NOMO-1 treated with DMSO at 0.1 percent for 48 hours (cell line): ENCODE results near the gene FAF2.
A peak's percentile ranks its signal among the peaks of the same experiment; 100 is the strongest.
"Not testable (repeated sequence)": the region's sequence is repeated elsewhere in the genome, so short reads cannot be mapped to it uniquely, and the experiment has no call there.

Source experiments
- DNase-seq: peaks from one replicate; lab custom pipeline; 2025; ENCODE audit not compliant: unreplicated experiment; lab: John Stamatoyannopoulos, UW

Gene FAF2, protein sequence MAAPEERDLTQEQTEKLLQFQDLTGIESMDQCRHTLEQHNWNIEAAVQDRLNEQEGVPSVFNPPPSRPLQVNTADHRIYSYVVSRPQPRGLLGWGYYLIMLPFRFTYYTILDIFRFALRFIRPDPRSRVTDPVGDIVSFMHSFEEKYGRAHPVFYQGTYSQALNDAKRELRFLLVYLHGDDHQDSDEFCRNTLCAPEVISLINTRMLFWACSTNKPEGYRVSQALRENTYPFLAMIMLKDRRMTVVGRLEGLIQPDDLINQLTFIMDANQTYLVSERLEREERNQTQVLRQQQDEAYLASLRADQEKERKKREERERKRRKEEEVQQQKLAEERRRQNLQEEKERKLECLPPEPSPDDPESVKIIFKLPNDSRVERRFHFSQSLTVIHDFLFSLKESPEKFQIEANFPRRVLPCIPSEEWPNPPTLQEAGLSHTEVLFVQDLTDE

DNA sequence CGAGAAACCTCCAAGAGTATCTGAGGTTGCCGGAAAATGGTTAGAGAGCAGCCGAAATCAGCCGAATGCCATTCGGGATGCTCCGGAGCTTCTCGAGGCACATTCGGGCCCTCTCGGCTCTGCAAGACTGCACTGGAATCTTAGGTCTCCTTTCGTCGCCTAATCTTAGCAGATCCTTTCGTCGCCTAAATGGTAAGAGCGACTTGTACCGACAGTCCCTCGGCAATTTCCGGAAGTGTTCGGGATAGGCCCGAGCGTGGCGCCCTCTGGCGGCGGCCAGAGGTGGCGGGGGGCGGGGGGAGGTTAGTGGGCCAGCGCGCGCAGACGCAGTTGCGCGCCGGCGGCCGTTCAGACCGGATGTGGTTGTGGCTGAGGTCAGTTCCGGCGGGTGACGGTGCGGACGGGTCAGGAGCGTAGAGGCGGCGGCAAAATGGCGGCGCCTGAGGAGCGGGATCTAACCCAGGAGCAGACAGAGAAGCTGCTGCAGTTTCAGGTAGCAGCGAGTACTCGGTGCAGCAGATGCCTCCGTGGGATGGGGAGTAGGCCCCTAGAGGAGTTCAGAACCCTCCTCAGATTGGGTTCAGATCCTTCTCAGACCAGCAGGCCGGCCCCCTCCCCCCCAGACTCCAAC, at the start of gene FAF2:
Gene FAF2 (plus strand): TSS at position 408 of the 631 bp plus-strand sequence. CDS start 23 bp downstream, at position 431.
- peak; percentile 96 for DNase-seq

DNA sequence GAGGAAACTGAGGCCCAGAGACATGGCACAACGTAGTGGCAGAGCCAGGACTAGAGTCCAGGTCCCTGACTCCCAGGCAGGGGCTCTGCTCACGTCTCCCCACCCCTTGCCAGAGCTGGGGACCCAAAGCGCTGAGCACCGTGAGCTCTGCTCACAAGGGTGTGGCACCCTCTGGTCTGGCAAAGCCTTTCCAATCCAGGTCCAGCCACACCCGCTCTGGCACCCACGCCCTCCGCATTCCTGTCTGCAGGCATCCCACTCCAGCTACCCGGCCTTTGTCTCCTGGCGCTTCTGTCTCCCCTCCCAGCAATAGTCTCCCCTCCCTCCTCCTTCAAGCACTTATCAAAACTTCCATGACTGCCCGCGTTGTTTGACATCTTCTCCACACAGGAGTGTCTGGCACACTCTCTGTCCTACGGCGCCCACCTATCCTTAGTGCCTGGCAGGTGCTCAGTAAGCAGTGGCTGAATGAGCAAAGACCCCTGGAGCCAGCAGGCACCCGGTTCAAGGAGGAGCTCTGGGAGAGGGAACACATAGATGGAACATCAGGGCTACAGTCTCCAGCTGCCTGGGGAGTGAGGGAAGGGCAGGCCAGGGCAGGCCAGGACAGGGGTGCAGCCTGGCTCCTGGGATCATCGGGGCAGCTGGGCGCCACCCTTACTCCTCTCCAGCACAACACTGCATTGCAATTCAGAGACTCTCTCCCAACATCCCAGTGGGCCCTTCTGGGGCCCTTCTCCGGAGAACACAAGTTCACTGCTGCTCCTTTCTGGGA, 47.6 kb upstream of the FAF2 start:
- DNase-seq = no peak

DNA sequence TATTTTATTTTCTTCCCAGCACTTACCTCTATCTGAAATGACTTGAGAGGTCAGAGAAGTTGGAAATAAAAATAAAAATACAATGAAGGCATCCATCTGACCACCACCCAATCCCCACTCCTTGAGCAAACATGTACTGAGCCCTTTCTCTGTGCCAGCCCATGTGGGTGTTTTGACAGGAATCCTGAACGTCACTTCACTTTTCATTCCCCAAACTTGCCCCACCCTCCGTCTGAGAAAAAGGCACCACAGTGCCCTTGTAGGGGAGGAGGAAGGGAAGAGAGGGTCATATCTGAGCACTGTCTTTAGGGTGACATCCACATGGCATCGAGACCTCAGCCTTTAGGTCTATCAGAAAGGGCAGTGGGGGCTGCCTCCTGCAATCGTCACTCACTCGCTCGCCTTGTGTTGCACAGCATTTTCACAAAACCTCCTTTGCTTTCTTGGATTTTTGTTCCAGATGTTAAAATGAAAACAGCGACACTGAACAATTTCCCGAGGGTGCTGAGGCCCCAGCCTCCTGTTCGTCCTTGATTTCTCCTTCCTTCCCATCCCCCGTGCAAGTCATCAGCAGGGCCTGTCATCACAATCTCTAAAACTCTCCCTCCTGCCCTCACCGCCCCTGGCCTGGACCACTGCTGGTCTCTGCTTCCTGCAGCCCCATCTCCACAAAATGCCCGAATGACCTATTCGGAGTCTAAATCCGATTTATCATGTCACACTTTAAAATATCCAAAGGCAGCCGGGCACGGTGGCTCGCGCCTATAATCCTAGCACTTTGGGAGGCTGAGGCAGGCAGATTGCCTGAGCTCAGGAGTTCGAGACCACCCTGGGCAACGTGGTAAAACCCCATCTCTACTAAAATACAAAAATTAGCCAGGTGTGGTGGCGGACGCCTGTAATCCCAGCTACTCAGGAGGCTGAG, 46.6 kb upstream of the FAF2 start:
- DNase-seq = no peak

DNA sequence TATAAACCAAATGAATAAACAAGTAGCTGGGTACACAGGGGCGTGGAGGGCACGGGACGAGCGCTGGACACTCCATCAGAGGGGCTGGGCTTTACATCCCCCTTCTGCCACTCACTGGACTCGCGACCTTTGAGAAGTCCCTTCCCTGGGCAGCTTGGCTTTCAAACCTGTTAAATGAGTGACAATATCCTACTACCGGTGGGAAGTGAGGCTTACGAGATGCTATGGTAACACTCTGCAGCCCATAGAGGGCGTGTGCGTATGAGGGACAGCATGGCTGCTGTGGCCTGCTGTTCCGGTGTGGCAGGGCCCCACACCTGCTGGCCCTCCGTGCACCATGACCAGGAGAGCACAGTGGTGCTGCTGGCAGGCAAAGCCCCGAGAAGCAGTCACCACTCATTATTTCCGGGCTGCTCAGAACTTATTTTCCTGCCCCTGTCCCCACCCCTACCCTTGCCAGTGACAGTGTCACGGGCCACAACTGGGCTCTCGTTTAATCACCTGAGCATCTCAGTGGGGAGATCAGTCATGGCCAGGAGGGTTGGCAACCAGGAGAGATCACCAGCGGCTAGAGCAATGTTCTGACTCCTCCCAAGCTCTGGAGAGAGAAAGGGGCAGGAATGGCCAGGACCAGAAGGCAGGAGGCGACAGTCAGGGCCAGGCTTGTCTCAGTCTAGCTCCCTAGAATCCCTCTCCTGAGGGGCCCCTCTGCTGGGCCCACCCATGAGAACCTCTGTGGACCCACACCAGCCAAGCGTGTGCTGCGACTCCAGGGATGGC, 42.3 kb upstream of the FAF2 start:
- DNase-seq = no peak

DNA sequence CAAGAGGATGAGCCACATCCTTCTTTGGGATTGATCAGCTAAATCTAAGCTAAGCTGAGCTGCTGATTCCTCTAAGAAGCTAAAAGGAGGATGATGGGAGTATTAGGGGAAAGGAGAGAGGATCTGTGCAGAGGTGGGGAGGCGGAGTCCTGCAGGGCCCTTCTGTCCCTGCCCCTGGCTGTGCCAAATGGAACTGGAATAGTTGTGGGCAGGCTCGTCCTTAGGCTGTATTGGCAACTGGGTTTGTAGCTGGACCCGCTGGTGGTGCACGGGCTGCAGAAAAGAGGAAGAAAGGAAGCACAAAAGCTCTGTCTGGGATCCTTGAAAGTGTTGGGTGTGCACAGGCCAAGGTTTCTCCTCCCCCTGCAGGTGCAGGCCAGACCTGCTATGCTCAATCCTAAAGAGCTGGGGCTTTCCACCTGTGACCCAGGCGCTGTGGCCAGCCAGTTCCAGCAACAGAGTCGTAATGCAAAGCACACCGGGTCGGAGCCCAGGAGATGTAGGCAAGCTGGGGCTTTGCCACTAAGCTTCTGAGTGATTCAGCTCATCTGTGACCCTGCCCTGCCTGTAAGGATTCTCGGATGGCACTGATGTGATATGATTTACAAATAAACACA, 41.6 kb upstream of the FAF2 start:
- DNase-seq = no peak

DNA sequence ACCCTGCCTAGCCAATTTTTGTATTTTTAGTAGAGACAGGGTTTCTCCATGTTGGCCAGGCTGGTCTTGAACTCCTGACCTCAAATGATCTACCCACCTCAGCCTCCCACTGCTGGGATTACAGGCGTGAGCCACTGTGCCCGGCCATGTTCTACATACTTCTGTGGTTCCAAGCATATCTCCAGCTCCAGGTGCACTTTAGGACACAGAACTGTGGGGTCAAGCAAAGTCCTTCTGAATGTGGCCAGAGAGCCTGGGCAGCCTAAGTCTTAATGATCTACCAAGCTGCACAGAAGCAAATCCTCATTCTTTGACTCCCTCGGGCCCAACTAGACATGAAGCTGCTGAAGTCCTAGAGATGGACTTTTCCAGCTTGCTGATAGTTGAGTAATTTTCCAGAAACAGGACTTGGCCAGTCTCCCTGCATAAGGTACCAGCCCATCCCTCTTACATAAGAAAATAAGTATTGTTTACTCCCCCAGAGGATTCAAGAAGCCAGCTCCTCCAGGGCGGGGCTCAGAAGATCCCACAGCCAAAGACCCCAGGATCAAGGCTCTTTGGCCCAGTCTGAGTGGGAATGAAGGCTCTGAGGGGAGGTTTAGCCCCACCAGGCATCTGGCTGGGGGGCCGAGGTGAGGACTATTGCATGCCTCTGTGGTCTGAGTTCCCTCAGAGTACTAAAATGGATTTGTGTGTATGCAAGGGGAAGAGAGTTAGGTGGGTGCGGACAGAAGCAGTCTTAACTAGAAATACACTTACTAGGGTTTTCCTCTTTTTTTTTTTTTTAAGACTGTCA, 40.5 kb upstream of the FAF2 start:
- DNase-seq = no peak

DNA sequence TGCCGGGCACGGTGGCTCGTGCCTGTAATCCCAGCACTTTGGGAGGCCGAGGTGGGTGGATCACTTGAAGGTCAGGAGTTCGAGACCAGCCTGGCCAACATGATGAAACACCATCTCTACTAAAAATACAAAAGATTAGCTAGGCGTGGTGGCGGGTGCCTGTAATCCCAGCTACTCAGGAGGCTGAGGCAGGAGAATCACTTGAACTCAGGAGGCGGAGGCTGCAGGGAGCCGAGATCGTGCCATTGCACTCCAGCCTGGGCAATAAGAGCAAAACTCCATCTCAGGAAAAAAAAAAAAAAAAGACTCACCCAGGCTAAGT, 40.0 kb upstream of the FAF2 start:
- DNase-seq = not testable (repeated sequence)

DNA sequence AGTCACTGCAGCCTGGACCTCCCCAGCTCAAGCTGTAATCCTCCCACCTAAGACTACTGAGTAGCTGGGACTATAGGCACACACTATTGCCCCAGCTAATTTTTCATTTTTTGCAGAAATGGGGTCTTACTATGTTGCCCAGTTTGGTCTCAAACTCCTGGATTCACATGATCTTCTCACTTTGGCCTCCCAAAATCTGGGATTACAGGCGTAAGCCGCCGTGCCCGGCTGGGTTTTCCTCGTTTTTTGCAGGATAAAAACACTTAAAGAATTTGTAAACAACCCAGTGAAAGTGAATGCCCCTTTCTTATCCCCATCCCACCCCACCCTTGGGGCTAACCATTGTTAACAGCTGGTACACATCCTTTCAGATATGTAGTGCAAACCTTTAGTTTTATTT, 39.6 kb upstream of the FAF2 start:
- DNase-seq = no peak

DNA sequence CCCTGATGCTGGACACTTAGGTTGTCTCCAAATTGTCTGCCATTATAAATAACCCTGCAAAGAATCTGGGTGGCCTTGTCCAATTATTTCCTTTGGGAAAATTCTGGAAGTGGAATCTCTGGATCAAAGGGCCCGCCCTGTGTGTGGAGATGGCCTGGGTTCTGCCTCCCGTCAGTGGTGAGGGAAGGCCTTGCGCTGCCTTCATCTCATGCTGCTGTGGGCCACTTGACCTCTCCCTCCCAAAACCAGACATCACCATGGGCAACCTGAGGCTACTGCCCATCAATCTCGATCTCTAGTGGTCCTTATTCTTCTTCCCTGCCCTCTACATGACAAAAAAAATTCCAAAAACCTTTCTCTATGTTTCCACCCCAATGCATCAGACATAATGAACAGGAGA, 38.4 kb upstream of the FAF2 start:
- no peak for DNase-seq

DNA sequence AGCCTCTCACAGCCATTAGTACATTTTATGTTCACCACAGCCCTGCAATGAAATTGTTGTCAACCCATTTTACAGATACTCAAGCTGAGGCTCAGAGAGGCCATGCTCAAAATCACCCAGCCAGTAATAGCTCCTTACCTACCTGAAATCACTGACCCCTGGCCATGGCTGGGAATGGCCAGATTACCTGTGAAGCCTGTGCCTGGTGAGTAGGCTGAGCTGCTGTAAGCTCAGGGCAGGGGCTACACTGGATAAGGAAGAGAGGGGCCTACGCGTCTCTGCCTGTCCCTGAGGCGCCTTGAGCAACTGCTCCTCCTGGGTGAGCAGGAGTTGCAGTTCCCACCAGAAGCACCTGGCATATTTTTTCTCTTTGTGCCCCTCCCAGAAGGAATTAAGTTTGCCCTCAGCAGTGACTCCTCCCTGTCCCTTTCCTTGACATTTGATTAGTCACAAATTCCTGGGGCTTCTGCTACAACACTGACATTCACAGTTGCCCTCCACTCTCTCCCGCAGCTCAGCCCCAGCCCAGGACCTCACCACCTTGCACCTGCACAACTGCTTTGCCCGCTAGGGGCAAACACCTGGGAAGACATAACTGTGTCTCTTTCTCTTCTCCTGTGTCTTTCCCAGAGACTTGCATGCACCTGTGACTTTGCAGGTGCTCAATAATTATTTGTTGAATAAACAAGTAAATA, 37.6 kb upstream of the FAF2 start:
- DNase-seq = no peak

DNA sequence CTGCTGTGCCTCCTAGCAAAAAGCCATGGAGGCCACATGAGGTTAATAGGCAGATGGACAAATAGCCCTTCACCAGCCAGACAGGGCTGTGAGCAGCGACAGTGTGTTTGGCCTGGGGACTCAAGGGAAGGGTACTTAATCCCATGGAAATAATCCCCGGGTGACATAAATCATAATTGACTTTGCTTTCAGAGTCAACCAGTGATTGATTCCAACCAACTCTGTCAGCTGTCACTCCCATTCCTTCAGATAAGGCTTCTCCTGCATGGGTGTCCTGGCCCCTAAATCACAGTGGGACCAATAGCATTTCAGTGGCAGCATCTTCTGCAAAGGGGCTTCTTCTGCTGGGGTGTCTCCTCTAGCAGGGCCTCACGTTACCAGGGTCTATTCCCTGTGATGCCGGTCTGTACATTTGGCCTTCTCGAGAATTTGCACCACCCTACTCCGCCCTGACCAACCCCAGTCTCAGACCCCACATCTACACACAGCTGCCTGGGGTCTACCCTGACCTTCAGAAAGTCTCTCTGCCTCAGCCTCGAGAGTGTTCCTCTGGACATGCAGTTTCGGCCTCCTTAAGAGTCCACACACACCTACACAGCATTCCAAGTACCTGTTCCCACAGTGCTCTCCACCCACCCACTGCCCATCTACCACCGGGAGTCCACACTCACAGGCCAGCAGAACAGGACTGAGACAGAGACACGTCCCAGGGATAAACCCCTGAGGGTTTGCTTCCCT, 35.5 kb upstream of the FAF2 start:
- no peak for DNase-seq

DNA sequence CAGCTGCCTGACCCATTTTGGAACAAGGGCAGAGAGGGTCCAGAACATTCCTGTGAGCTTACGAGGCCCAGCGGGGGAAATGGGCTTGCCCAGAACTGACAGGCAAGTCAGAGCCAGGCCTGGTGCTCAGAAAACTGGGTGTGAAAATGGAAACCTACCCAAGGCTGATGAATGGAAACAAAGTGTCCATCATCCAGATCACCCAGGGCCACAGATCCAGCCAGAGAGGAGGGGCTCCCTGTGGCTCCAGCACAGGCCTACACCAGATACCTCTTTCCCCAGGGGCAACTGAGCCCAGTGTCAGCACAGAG, 35.0 kb upstream of the FAF2 start:
- DNase-seq = no peak

DNA sequence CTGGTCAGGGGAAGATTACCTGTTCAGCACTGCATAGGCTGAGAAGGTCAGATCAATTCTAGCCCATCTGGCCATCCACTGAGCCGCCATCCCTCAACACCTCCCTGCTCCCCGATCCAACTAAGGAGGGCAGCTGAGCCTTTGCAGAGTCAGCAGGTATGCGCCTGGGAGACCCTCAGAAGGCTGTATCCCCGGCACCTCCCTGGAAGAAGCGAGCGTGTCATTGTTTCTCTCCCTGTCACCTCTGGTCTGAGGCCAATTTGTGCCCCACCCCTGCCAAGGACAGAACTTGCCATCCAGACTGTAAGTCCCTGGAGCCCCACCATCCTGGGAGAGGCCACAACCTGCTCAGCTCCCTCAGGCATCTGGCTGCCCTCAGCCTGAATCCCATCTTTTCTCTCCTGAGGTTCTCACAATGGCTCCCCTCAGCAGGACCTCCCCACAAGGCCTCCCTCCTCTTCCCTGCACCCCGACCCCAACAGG, 34.4 kb upstream of the FAF2 start:
- no peak for DNase-seq

DNA sequence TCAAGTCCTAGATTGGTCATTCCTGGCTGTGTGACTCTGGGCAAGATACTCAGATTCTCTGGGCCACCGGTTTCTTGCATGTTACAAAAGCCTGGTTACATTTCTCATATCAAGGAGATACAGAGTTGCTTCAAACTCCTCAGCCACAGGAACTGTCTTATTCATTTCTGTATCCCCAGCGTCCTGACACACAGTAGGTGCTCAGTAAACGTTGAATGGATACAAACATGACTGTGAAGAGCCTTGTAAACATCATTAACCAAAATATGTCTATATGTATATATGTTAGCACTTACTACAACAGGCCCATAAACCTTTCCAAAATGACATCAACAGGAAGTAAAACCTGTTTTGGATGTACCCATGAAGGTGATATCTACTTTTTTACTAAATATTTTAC, 33.5 kb upstream of the FAF2 start:
- no peak for DNase-seq

DNA sequence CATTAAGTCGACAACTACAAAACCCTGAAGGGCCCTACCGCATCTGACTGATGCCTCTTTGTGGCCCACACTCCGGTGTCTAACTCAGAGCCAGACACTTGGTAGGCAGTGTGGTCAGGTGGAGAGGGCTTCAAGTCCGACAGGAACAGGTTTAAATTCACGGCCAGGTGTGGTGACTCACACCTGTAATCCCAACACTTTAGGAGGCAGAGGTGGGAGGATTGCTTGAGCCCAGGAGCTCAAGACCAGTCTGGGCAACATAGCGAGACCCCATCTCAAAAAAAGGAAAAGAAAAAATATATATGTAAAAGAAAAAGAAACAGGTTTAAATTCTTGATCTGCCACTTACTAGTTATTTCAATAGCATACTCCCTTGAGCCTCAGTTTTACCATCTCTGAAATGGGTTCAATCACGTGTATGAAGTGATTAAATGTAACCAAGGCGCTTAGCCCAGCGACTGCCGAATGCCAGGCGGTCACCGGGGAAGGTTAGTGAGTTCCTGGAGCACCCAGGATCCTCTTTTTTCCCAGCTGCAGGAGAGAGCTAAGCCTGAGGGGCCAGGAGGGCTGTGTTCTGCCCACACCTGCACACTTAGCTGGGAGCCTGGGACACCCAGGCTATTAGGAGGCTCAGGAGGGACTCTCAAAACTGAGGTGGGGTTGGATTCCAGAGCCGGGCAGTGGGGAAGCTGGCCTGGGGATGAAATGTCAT, 32.8 kb upstream of the FAF2 start:
- DNase-seq = no peak

DNA sequence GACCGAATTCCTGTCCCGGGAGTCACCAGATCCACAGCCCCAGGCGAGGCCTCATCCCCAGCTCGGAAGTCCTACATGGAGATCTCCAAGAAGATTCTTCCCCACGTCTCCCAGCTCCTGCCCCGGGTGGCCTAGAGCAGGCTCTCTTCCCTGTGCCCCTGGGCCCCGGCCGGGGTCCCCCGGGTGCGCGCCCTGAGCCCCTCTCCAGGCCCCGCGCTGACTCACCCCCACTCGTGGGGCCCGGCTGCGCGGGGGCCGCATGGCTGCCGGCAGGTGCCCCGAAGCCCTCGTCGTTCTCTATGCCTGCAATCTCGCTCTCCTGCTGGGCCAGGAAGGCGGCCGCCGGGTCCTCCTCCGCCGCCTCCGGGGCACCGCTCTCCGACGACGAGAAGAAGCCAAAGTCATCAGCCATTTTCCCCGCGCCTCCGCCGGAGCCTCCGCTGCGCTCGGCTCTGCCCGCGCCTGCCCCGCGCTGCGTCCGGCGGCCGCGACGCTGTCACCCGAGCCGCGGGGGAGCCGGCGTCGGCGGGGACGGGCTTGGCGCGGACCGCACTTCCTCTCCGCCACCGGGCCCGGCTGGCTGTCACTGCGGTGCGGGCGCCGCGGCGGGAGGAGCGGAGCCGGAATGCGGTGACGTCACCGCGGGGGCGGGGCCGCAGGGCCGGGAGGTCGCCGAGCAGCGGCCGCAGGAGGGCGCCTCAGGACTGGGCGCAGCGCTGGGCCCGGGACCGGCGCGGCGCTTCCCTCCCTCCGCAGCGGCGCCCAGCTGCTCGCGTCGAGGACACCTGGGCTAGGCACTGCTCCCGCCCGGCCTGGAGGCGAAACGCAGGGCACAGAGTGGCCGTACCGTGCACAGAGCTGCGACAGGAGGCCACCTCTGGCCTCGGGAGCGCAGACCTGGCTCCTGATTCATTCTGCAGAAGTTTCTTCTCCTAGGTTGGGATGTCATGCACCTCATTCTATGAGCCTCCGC, 31.9 kb upstream of the FAF2 start, which contains the start of gene CLTB:
Gene CLTB (minus strand): TSS at position 588 of the 973 bp plus-strand sequence. CDS start 176 bp downstream, at position 412.
- peak; percentile 85 for DNase-seq
